Measurements from ENCODE around the gene ANKLE2. TPM values are rescaled to one million over a fixed set of nuclear protein-coding genes. Genes with fewer than 3 reads are reported as not detected.

ANKLE2 gene
- total RNA-seq, 1 experiment from 2014 or later: 85.9 TPM

GRCh38 chr12:132747896-132748295 lies 13.7 kb downstream of the ANKLE2 start:
- Histone ChIP-seq H4K20me1 (ENCODE audit: low read length) (peaks cover 20% of the 10 kb centered on the region), H3K9ac (ENCODE audit: low read length) (no peak overlapping the region), H3K4me3 (ENCODE audit: low read length) (no peak overlapping the region), H3K27me3 (ENCODE audit: low read length) (no peaks in the 10 kb centered on the region), H3K9me3 (ENCODE audit: low read length) (no peaks in the 10 kb centered on the region), H3K9me2 (replicated peaks; ENCODE audit: low read length) (no peaks in the 10 kb centered on the region), H3K27ac (ENCODE audit: low read length) (no peak overlapping the region), H2AFZ (ENCODE audit: low read length) (no peak overlapping the region), H3K4me2 (ENCODE audit: low read length) (no peak overlapping the region), H3K79me2 (ENCODE audit: low read length) (peaks cover 52% of the 10 kb centered on the region), H3K4me1 (ENCODE audit: insufficient read depth, low read length) (no peaks in the 10 kb centered on the region), H3F3A (ENCODE audit: low read length, unreplicated experiment) (no peaks in the 10 kb centered on the region), H3K36me3 (ENCODE audit: low read depth, low read length) (peaks cover 73% of the 10 kb centered on the region)
- TF ChIP-seq CTCF (conservative IDR thresholded peaks at IDR 0.05; ENCODE audit: low read depth, low read length) (no peak), EZH2 (IDR thresholded peaks at IDR 0.05; ENCODE audit: low read length, unreplicated experiment) (no peak), EZH2phosphoT487 (IDR thresholded peaks at IDR 0.05; ENCODE audit: borderline replicate concordance, low read length) (no peak)
- ATAC-seq (no peak), DNase-seq (no peak)
- CTCF ChIA-PET: interaction anchor here (0.7 kb wide), 1 partner anchor 21 kb away, joined by 3 read pairs; no protein-coding TSS in a partner anchor
- BruUV-seq (replicated peaks): TSS peak; percentile 13
- POLR2A ChIA-PET (ENCODE audit: unreplicated experiment): no interaction called here
- intact Hi-C loops (cut with micrococcal nuclease): no loop called here

GRCh38 chr12:132747395-132747794 lies 14.2 kb downstream of the ANKLE2 start:
- Histone ChIP-seq H3K9ac (ENCODE audit: low read length) (no peak overlapping the region), H3K79me2 (ENCODE audit: low read length) (peaks cover 52% of the 10 kb centered on the region), H4K20me1 (ENCODE audit: low read length) (peaks cover 22% of the 10 kb centered on the region; the same call in 1 of the 2 replicates), H3K4me2 (ENCODE audit: low read length) (no peak overlapping the region), H3K9me3 (ENCODE audit: low read length) (no peaks in the 10 kb centered on the region), H3K4me1 (ENCODE audit: insufficient read depth, low read length) (no peaks in the 10 kb centered on the region), H3K4me3 (ENCODE audit: low read length) (no peak overlapping the region), H3K9me2 (replicated peaks; ENCODE audit: low read length) (no peaks in the 10 kb centered on the region), H3K27ac (ENCODE audit: low read length) (no peak overlapping the region), H2AFZ (ENCODE audit: low read length) (no peak overlapping the region), H3F3A (ENCODE audit: low read length, unreplicated experiment) (no peaks in the 10 kb centered on the region), H3K27me3 (ENCODE audit: low read length) (no peaks in the 10 kb centered on the region), H3K36me3 (ENCODE audit: low read depth, low read length) (peaks cover 75% of the 10 kb centered on the region)
- ChIA-PET CTCF (no interaction called here), POLR2A (ENCODE audit: unreplicated experiment) (no interaction called here)
- ATAC-seq (no peak), DNase-seq (no peak)
- intact Hi-C loops (cut with micrococcal nuclease): no loop called here
- BruUV-seq (replicated peaks): no TSS peak
- TF ChIP-seq EZH2phosphoT487 (IDR thresholded peaks at IDR 0.05; ENCODE audit: borderline replicate concordance, low read length): no peak
- TF ChIP-seq EZH2 (IDR thresholded peaks at IDR 0.05; ENCODE audit: low read length, unreplicated experiment): no peak
- TF ChIP-seq CTCF (conservative IDR thresholded peaks at IDR 0.05; ENCODE audit: low read depth, low read length): no peak

- Histone ChIP-seq H3K9me2 (replicated peaks; ENCODE audit: low read length) (no peaks in the 10 kb centered on the region), H3K4me1 (ENCODE audit: insufficient read depth, low read length) (no peaks in the 10 kb centered on the region), H3K79me2 (ENCODE audit: low read length) (peaks cover 49% of the 10 kb centered on the region), H3K9me3 (ENCODE audit: low read length) (no peaks in the 10 kb centered on the region), H3F3A (ENCODE audit: low read length, unreplicated experiment) (no peaks in the 10 kb centered on the region), H3K4me3 (ENCODE audit: low read length) (no peak overlapping the region), H3K4me2 (ENCODE audit: low read length) (no peak overlapping the region), H3K27ac (ENCODE audit: low read length) (no peak overlapping the region), H3K9ac (ENCODE audit: low read length) (no peak overlapping the region), H3K36me3 (ENCODE audit: low read depth, low read length) (peaks cover 80% of the 10 kb centered on the region), H3K27me3 (ENCODE audit: low read length) (no peaks in the 10 kb centered on the region), H2AFZ (ENCODE audit: low read length) (no peak overlapping the region), H4K20me1 (ENCODE audit: low read length) (peaks cover 30% of the 10 kb centered on the region; the same call in 1 of the 2 replicates)
- TF ChIP-seq CTCF (conservative IDR thresholded peaks at IDR 0.05; ENCODE audit: low read depth, low read length): no peak
- no peak for TF ChIP-seq EZH2phosphoT487 (IDR thresholded peaks at IDR 0.05; ENCODE audit: borderline replicate concordance, low read length)
- TF ChIP-seq EZH2 (IDR thresholded peaks at IDR 0.05; ENCODE audit: low read length, unreplicated experiment): no peak
- intact Hi-C loops (cut with micrococcal nuclease): no loop called here
- DNase-seq (no peak), ATAC-seq (no peak)
- BruUV-seq (replicated peaks): no TSS peak
- POLR2A ChIA-PET (ENCODE audit: unreplicated experiment): no interaction called here
- CTCF ChIA-PET: no interaction called here
These were observed 15.0 kb downstream of the ANKLE2 start for GRCh38 chr12:132746613-132747012.

All from PC-3 (cell line).